Fibroblast of skin of left biceps (primary cell): ENCODE data around the gene ADCY10.
"Not testable (repeated sequence)": the region's sequence is repeated elsewhere in the genome, so short reads cannot be mapped to it uniquely, and the experiment has no call there.

Experiments used
- DNase-seq, 2 experiments: peaks; one replicate each; pipeline ENCODE4 v3.0.0-alpha.2; 2013; ENCODE audit warnings: low read depth in 2 of 2

The ADCY10 gene

GRCh38 chr1:167881786-167882185 lies 32.1 kb downstream of the ADCY10 start:
- DNase-seq = no peak

DNA sequence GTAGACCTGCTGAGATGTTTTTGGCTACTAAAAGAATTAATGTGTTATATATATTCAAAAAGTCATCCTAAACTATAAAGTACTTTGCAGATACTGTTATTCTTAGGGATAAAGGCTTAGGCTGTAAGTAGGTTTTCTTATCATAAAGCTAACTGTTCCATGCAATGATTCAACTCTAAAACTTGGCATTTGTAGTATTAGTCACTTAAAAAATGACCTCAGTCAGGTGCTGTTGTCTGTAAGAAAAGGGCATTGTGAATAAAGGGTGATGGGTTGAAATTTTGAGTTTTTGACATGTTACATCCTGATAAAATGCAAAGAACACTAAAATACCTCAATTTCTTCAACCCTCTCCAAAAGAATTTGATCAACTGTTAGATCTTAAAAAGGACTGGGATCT lies 32.9 kb downstream of the ADCY10 start:
- DNase-seq = no peak

- no peak for DNase-seq
These were observed 33.3 kb downstream of the ADCY10 start for GRCh38 chr1:167880580-167881021.

DNA sequence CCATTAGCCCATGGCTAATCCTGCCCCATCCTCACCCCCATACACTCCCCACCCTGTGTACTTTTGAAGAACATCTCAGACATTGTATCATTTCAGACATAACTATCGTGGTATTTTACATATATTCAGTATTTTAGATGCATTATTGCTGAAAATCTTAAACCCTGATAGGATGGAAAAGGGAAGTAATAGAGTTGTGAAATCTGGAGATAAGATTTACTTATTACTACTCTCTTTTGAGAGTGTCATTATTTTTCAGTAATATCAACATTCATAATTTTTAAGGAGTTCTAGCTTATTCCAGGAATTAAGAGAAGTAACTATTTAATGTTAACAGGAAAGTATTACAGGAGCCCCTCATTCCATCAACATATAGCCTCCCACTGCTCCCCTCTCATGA lies 34.4 kb downstream of the ADCY10 start:
- no peak for DNase-seq

DNA sequence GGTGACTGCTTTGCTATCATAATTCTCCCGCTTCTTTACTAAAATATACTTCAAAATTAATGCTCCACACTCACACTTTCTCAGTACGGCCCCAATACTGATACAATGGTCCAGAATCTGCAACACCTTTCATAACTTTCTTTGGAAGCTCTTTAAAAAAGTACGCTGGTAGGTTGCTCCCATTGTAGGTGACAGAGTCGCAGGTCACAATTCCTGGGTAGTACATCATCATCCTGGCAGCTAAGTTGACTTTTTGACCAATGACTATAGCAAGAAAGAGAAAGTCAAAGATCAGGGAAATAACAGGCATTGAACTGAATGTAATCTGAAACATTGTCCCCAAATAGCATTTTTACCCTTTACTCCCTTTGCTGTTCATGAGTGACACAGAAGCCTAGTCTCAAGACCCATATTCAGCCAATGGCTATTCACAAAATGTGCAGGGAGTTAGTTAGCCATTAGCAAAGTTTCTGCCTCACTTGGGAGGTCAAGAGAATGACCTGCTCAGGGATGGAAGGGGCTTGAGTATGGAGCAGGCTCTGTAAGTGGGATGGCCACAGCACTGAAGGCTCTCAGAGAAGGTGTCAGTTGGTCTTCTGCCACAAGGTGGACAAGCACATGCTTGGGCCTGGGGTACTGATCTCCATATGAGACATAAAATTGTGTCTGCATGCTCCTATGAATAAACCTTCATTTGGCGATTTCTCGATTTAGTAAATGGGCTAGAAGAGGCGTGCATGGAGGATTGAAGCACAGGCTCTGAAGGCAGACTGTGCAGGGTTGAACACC lies 35.4 kb downstream of the ADCY10 start:
- DNase-seq = no peak

DNA sequence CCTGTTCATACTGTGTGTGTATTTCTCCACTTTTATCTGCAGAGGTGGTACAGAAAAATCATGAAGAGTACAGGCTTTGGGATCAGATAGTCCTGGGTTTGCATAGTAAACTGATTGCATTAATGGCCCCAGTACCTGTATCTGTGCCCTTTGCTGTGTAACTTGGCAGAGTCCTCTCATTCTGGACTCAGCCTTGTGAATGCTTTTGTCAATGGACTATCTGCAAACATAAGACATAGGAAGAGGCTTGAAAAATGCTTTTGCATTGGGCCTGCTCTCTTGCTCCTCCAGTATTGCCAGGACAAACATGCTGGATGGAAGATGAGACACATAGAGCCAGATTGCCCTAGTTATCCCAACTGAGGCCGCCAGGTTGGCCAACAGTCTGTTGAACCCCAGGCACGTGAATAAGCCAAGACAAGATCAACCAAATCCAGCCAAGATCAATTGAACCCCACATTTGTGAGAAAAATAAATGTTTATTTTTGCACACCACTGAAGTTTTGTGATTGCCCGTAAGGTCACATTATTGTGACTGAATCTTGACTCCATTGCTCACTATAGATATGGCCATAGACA lies 37.2 kb downstream of the ADCY10 start:
- no peak for DNase-seq

DNA sequence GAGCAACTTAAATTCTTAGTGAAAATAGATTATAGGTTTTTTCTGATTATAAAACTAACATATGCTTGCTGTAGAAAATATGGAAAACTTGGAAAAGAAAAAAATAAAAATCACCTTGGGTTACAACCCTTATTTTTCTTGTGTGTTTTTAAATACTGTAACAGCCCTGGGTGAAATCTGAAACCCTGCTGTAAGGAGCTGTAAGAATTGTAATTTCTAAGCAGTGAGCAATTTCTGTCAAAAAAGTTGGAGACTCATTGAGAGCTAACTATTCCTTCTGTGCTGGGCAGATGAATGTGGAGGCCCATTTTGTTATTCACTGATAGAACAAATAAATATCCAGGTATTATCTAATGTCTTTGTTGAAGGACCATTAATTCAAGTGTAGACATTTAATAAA lies 42.6 kb downstream of the ADCY10 start:
- DNase-seq = no peak

GRCh38 chr1:167869157-167870001 lies 44.6 kb downstream of the ADCY10 start:
- DNase-seq = not testable (repeated sequence)

DNA sequence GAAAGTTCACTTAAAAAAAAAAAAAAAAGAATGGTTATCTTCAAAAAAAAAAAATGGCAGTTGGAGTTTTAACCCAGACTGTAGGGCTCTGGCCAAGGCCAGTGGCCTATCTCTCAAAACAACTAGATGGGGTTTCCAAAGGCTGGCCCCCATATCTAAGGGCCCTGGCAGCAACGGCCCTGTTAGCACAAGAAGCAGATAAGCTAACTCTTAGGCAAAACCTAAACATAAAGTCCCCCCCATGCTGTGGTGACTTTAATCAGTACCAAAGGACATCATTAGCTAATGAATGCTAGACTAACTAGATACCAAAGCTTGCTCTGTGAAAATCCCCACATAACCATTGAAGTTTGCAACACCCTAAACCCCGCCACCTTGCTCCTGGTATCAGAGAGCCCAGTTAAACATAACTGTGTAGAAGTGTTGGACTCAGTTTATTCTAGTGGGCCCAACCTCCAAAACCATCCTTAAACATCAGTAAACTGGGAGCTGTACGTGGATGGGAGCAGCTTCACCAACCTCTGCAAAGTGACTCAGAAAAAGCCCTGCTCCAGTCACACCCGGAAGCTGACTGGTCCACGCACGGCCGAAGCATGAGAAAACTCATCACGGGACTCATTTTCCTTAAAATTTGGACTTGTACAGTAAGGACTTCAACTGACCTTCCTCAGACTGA lies 47.1 kb downstream of the ADCY10 start:
- not testable (repeated sequence) for DNase-seq

GRCh38 chr1:167866326-167866725 lies 47.6 kb downstream of the ADCY10 start:
- not testable (repeated sequence) for DNase-seq

- DNase-seq = not testable (repeated sequence)
These were observed 48.1 kb downstream of the ADCY10 start for GRCh38 chr1:167865804-167866308.

DNA sequence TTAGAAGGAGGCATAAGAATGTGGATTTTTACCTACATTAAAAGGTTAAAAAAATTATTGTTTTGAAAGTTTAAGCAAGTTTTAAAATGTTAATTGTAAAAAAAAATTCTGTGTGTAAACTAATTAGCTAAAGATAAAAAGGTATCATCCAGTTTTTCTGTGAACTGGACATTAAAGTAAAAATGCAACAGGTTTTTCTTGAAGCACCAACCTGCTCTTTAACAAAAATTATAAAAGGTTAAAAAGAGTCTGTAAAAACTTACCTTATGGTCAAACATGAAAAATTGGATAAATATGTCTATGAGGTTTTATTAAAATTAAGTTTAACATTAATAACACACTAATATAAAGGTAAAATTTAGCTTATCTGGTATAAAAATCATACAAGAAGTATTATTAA lies 48.7 kb downstream of the ADCY10 start:
- DNase-seq = not testable (repeated sequence)

DNA sequence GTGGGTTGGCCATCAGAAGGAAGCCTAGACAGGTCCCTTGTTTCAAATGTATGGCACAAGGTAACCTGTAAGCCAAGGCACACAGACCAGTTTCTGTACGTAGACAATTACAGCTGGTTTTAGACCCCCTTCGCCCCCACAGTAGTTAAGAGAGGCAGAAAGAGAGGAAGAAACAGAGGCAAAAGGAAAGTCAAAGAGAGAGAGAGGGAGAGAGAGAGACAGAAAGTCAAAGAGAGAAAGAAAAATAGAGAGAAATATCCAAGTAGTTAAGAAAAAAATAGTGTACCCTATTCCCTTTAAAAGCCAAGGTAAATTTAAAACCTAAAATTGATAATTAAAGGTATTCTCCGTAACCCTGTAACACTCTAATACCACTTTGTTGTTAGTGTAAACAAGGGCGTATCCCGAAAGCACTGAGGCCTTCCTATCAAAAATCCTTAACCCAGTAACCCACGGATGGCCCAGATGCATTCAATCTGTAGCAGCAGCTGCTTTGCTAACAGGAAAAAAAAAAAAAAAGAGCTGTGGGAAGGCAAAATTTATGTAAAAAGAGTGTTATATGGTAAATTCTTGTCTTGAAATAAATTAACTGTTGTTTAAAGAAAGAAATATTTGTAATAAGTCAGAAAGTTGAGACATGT lies 49.4 kb downstream of the ADCY10 start:
- no peak for DNase-seq

DNA sequence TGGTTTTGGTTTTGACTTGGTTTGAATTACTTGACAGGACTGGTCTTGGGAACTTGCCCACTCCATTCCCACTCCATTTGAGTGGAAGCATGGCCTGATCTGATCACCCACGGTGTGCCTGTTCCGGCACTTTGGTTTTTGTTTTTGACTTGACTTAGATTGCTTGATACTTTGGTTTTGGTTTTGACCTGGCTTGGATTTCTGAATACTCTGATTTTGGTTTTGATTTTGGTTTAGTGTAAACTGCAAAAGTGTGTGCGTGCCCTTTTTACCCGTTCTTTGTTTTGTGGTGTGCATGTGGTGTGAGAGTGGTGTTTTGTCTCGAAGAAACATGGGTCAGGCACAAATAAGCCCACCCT lies 50.0 kb downstream of the ADCY10 start:
- DNase-seq = no peak

- DNase-seq = not testable (repeated sequence)
These were observed 50.6 kb downstream of the ADCY10 start for GRCh38 chr1:167863191-167863920.

GRCh38 chr1:167862432-167863076 lies 51.4 kb downstream of the ADCY10 start:
- DNase-seq = no peak

GRCh38 chr1:167861664-167862381 lies 52.1 kb downstream of the ADCY10 start:
- no peak for DNase-seq

- no peak for DNase-seq
These were observed 53.6 kb downstream of the ADCY10 start for GRCh38 chr1:167860231-167860923.
